H9 (cell line): ENCODE data around the gene TMEM229B. TPM values are rescaled to one million over a fixed set of nuclear protein-coding genes. Genes with fewer than 3 reads are reported as not detected.

Experiments used
- DNase-seq: peaks from one replicate; pipeline ENCODE4 v3.0.0-alpha.2; 2017
- H2AFZ ChIP-seq: one replicate; pipeline ENCODE4 v1.6.1; 2013; ENCODE audit warnings: mild to moderate bottlenecking, low read length, control low read depth, moderate library complexity
- H2AK5ac ChIP-seq: 2 replicates; pipeline ENCODE4 v1.6.1; 2013; ENCODE audit warnings: low read length, control low read depth, mixed read lengths; ENCODE audit not compliant: insufficient read length
- H2BK120ac ChIP-seq: one replicate; pipeline ENCODE4 v1.6.1; 2013; ENCODE audit warnings: low read depth, mild to moderate bottlenecking, low read length, control low read depth, inconsistent platforms; ENCODE audit not compliant: poor library complexity, severe bottlenecking
- H2BK12ac ChIP-seq: 2 replicates; pipeline ENCODE4 v1.6.1; 2013; ENCODE audit warnings: low read length, control low read depth, mixed read lengths, low read depth; ENCODE audit not compliant: insufficient read length
- H2BK15ac ChIP-seq: 2 replicates; pipeline ENCODE4 v1.6.1; 2013; ENCODE audit warnings: low read depth, low read length, control low read depth
- H2BK20ac ChIP-seq: one replicate; pipeline ENCODE4 v1.6.1; 2013; ENCODE audit warnings: low read depth, mild to moderate bottlenecking, low read length, control low read depth, inconsistent platforms; ENCODE audit not compliant: poor library complexity, severe bottlenecking
- H2BK5ac ChIP-seq: 2 replicates; pipeline ENCODE4 v1.6.1; 2013; ENCODE audit warnings: low read length, control low read depth, mixed read lengths; ENCODE audit not compliant: insufficient read length
- H3K14ac ChIP-seq: 2 replicates; pipeline ENCODE4 v1.6.1; 2013; ENCODE audit warnings: low read length, control low read depth; ENCODE audit not compliant: insufficient read depth
- H3K18ac ChIP-seq: 2 replicates; pipeline ENCODE4 v1.6.1; 2013; ENCODE audit warnings: low read depth, mild to moderate bottlenecking, mixed read lengths, low read length, control low read depth; ENCODE audit not compliant: insufficient read length
- H3K23ac ChIP-seq: 2 replicates; pipeline ENCODE4 v1.6.1; 2013; ENCODE audit warnings: low read length, control low read depth, mixed read lengths, low read depth; ENCODE audit not compliant: insufficient read length
- H3K23me2 ChIP-seq: 2 replicates; pipeline ENCODE4 v1.6.1; 2013; ENCODE audit warnings: low read depth, mild to moderate bottlenecking, mixed read lengths, low read length, control low read depth; ENCODE audit not compliant: insufficient read length, poor library complexity, severe bottlenecking
- H3K27ac ChIP-seq: 2 replicates; pipeline ENCODE4 v1.5.1; 2013; ENCODE audit warnings: low read length, control low read depth, mixed read lengths, low read depth; ENCODE audit not compliant: insufficient read length
- H3K27me3 ChIP-seq: 2 replicates; pipeline ENCODE4 v1.6.1; 2013; ENCODE audit warnings: low read length, control low read depth, inconsistent platforms; ENCODE audit not compliant: insufficient read depth
- H3K4ac ChIP-seq: 2 replicates; pipeline ENCODE4 v1.6.1; 2013; ENCODE audit warnings: low read depth, mild to moderate bottlenecking, control low read depth, inconsistent platforms, low read length, moderate library complexity
- H3K4me1 ChIP-seq: 2 replicates; pipeline ENCODE4 v1.6.1; 2013; ENCODE audit warnings: low read length, control low read depth, inconsistent platforms; ENCODE audit not compliant: insufficient read depth
- H3K4me2 ChIP-seq: 2 replicates; pipeline ENCODE4 v1.6.1; 2013; ENCODE audit warnings: low read length, control low read depth, mixed read lengths; ENCODE audit not compliant: insufficient read length, insufficient read depth
- H3K56ac ChIP-seq: 2 replicates; pipeline ENCODE4 v1.6.1; 2013; ENCODE audit warnings: low read depth, mild to moderate bottlenecking, mixed read lengths, low read length, control low read depth; ENCODE audit not compliant: insufficient read length
- H3K79me1 ChIP-seq: 2 replicates; pipeline ENCODE4 v1.6.1; 2013; ENCODE audit warnings: low read depth, mild to moderate bottlenecking, moderate library complexity, low read length, control low read depth, inconsistent platforms; ENCODE audit not compliant: insufficient read depth, poor library complexity, severe bottlenecking
- H3K79me2 ChIP-seq: 2 replicates; pipeline ENCODE4 v1.6.1; 2013; ENCODE audit warnings: low read length, control low read depth, inconsistent platforms; ENCODE audit not compliant: insufficient read depth
- H3K9ac ChIP-seq: 2 replicates; pipeline ENCODE4 v1.6.1; 2013; ENCODE audit warnings: low read length, control low read depth, mixed read lengths; ENCODE audit not compliant: insufficient read length; ENCODE audit errors: extremely low read depth
- H3K9me3 ChIP-seq: one replicate; pipeline ENCODE4 v1.6.1; 2013; ENCODE audit warnings: low read depth, low read length, inconsistent platforms; ENCODE audit not compliant: control insufficient read depth
- H3T11ph ChIP-seq: one replicate; pipeline ENCODE4 v1.6.1; 2013; ENCODE audit warnings: mild to moderate bottlenecking, low read length, control low read depth, inconsistent platforms
- H4K20me1 ChIP-seq: one replicate; pipeline ENCODE4 v1.6.1; 2013; ENCODE audit not compliant: control insufficient read depth, insufficient read length, insufficient read depth
- H4K5ac ChIP-seq: 2 replicates; pipeline ENCODE4 v1.6.1; 2013; ENCODE audit warnings: low read depth, mild to moderate bottlenecking, mixed read lengths, low read length, control low read depth; ENCODE audit not compliant: insufficient read length
- H4K8ac ChIP-seq: replicated peaks from 2 replicates; pipeline ENCODE4 v1.6.1; 2013; ENCODE audit warnings: low read length, control low read depth, mixed read lengths, low read depth; ENCODE audit not compliant: insufficient read length
- H4K91ac ChIP-seq: 2 replicates; pipeline ENCODE4 v1.6.1; 2013; ENCODE audit warnings: low read depth, mild to moderate bottlenecking, moderate library complexity, mixed read lengths, low read length, control low read depth; ENCODE audit not compliant: insufficient read length
- H3K27ac Mint-ChIP-seq, 3 experiments: 2 replicates in 2 of 3; 3 replicates in 1 of 3; pipeline ENCODE4 v1.8.0; 2020 to 2021; ENCODE audit warnings: mixed read lengths in 3 of 3, mild to moderate bottlenecking in 1 of 3, moderate library complexity in 1 of 3
- H3K27me3 Mint-ChIP-seq: 2 replicates; pipeline ENCODE4 v1.8.0; 2021; ENCODE audit warnings: low read depth, mild to moderate bottlenecking, moderate library complexity, mixed read lengths
- H3K36me3 Mint-ChIP-seq, 3 experiments: 2 replicates in 2 of 3; 3 replicates in 1 of 3; pipeline ENCODE4 v1.8.0; 2020 to 2021; ENCODE audit warnings: low read depth in 3 of 3, mixed read lengths in 3 of 3; ENCODE audit not compliant: insufficient read depth in 1 of 3
- H3K4me1 Mint-ChIP-seq, 2 experiments: 2 replicates each; pipeline ENCODE4 v1.8.0; 2020; ENCODE audit warnings: mixed read lengths in 2 of 2
- H3K4me3 Mint-ChIP-seq, 2 experiments: 2 replicates in 1 of 2; 3 replicates in 1 of 2; pipeline ENCODE4 v1.8.0; 2020 to 2021; ENCODE audit warnings: mild to moderate bottlenecking in 2 of 2, mixed read lengths in 2 of 2, moderate library complexity in 1 of 2
- H3K9me3 Mint-ChIP-seq, 2 experiments: 2 replicates in 1 of 2; 3 replicates in 1 of 2; pipeline ENCODE4 v1.8.0; 2020; ENCODE audit warnings: mild to moderate bottlenecking in 2 of 2, mixed read lengths in 2 of 2, moderate library complexity in 1 of 2
- WGBS: extraction: QIAGEN DNeasy Blood & Tissue Kit; methylation state at CpG from one replicate; pipeline ENCODE4 v1.1.7; 2013; ENCODE audit warnings: missing lambda C conversion rate, low lambda C conversion rate, mixed read lengths; ENCODE audit not compliant: insufficient read length; ENCODE audit errors: extremely low coverage; 5-methylcytosine and 5-hydroxymethylcytosine counted together
- total RNA-seq: library from RNA; stranded (reverse); gene quantifications from 2 replicates; pipeline ENCODE4 v1.2.1, GENCODE V29; 2021
- TF ChIP-seq, protein P1 (sequence below): fragments of 200-600 bp; sonication (generic); conservative IDR thresholded peaks from 3 replicates; pipeline ENCODE4 v1.8.0; 2021; ENCODE audit warnings: antibody characterized with exemption, mild to moderate bottlenecking

The TMEM229B gene
- total RNA-seq, 1 experiment from 2014 or later: 0.24 TPM

DNA sequence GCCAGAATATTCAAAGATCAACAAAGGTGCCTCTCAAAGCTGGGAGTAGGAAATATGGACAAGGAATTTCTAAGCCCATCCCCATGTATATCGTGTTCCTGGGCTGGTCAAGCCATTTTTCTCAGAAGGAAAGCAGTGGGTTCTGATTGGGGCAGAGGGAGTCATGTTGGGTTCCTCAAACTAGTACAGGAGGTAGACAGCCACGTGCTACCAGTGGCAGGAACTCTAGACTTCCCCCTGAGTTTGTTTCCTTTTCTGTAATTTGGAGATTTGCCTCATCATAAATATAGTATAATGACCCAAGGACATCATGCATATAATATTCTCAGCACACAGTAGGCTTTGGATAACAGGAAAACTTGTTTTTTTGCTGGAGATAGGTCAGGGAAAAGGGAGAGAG lies 28.2 kb upstream of the TMEM229B start:
- Histone ChIP-seq H3K23me2 (peaks cover 5% of the 10 kb centered on the region), H2BK20ac (no peak overlapping the region), H2BK5ac (no peak overlapping the region), H3K14ac (no peak overlapping the region), H3K9ac (no peak overlapping the region), H3K4me1 (no peaks in the 10 kb centered on the region; the same call in 1 of the 2 replicates), H2AFZ (no peak overlapping the region), H3K56ac (no peak overlapping the region), H4K20me1 (no peaks in the 10 kb centered on the region), H3K79me1 (no peaks in the 10 kb centered on the region), H3K27ac (no peak overlapping the region), H3K27me3 (peaks cover 12% of the 10 kb centered on the region; the same call in 1 of the 2 replicates), H3T11ph (no peak overlapping the region), H4K8ac (no peak overlapping the region), H3K4ac (no peak overlapping the region), H2AK5ac (no peak overlapping the region), H3K23ac (no peak overlapping the region), H4K91ac (no peak overlapping the region), H3K9me3 (no peaks in the 10 kb centered on the region), H2BK15ac (no peak overlapping the region), H4K5ac (no peak overlapping the region), H3K18ac (no peak overlapping the region), H2BK120ac (no peak overlapping the region), H3K79me2 (no peaks in the 10 kb centered on the region), H3K4me2 (no peak overlapping the region), H2BK12ac (no peak overlapping the region)
- H3K27me3 Mint-ChIP-seq: peaks cover 83% of the 10 kb centered on the region
- H3K4me1 Mint-ChIP-seq: peaks cover 0 to 5% of the 10 kb centered on the region in 2 experiments; a peak in 2 of 4 replicates
- TF ChIP-seq, protein P1, sequence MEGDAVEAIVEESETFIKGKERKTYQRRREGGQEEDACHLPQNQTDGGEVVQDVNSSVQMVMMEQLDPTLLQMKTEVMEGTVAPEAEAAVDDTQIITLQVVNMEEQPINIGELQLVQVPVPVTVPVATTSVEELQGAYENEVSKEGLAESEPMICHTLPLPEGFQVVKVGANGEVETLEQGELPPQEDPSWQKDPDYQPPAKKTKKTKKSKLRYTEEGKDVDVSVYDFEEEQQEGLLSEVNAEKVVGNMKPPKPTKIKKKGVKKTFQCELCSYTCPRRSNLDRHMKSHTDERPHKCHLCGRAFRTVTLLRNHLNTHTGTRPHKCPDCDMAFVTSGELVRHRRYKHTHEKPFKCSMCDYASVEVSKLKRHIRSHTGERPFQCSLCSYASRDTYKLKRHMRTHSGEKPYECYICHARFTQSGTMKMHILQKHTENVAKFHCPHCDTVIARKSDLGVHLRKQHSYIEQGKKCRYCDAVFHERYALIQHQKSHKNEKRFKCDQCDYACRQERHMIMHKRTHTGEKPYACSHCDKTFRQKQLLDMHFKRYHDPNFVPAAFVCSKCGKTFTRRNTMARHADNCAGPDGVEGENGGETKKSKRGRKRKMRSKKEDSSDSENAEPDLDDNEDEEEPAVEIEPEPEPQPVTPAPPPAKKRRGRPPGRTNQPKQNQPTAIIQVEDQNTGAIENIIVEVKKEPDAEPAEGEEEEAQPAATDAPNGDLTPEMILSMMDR: no peak
- no peak overlapping the region for H3K27ac Mint-ChIP-seq
- H3K36me3 Mint-ChIP-seq: no peaks in the 10 kb centered on the region
- no CpG with 5 or more reads among the region's 2 CpGs for WGBS
- no peaks in the 10 kb centered on the region for H3K9me3 Mint-ChIP-seq
- peak overlapping the region; percentile 2 to 66; a peak in 2 of 5 replicates for H3K4me3 Mint-ChIP-seq
- DNase-seq: no peak
